ENCODE data around the gene CASP8AP2.

CASP8AP2 gene

DNA sequence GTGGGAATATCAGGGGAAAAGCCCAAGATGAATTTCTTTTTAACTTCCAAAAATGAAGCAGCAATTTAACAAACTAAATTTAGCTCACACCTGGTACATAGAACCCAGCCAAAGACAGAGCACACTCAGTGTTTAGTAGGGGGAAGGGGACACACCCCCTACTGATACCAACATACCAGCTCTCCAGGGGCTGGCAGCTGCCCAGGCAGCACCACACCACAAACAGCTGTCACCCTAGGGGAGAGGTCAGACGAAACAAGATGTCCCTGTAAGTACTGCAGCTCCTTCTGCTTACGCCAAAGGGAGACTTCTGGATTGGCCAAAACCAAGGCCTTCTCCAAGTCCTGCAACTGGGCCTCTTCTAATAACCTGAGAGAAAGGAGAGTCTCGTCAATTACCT, 36.1 kb upstream of the CASP8AP2 start:
- TF ChIP-seq, protein P1, sequence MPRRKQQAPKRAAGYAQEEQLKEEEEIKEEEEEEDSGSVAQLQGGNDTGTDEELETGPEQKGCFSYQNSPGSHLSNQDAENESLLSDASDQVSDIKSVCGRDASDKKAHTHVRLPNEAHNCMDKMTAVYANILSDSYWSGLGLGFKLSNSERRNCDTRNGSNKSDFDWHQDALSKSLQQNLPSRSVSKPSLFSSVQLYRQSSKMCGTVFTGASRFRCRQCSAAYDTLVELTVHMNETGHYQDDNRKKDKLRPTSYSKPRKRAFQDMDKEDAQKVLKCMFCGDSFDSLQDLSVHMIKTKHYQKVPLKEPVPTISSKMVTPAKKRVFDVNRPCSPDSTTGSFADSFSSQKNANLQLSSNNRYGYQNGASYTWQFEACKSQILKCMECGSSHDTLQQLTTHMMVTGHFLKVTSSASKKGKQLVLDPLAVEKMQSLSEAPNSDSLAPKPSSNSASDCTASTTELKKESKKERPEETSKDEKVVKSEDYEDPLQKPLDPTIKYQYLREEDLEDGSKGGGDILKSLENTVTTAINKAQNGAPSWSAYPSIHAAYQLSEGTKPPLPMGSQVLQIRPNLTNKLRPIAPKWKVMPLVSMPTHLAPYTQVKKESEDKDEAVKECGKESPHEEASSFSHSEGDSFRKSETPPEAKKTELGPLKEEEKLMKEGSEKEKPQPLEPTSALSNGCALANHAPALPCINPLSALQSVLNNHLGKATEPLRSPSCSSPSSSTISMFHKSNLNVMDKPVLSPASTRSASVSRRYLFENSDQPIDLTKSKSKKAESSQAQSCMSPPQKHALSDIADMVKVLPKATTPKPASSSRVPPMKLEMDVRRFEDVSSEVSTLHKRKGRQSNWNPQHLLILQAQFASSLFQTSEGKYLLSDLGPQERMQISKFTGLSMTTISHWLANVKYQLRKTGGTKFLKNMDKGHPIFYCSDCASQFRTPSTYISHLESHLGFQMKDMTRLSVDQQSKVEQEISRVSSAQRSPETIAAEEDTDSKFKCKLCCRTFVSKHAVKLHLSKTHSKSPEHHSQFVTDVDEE (CRISPR knock-in tag; IDR thresholded peaks at IDR 0.05): no peak
- TF ChIP-seq ZNF565 (CRISPR knock-in tag; conservative IDR thresholded peaks at IDR 0.05; ENCODE audit: low read depth) (no peak), CSDC2 (CRISPR knock-in tag; IDR thresholded peaks at IDR 0.05) (no peak), ZC3H10 (CRISPR knock-in tag; IDR thresholded peaks at IDR 0.05) (no peak), ISL1 (CRISPR knock-in tag; IDR thresholded peaks at IDR 0.05) (no peak), RARB (CRISPR knock-in tag; IDR thresholded peaks at IDR 0.05) (no peak), ESRRG (CRISPR knock-in tag; IDR thresholded peaks at IDR 0.05) (no peak), TOX (CRISPR knock-in tag; IDR thresholded peaks at IDR 0.05; ENCODE audit: borderline replicate concordance) (no peak), PPARA (CRISPR knock-in tag; IDR thresholded peaks at IDR 0.05; ENCODE audit: borderline replicate concordance) (no peak)
- TF ChIP-seq, protein P2, sequence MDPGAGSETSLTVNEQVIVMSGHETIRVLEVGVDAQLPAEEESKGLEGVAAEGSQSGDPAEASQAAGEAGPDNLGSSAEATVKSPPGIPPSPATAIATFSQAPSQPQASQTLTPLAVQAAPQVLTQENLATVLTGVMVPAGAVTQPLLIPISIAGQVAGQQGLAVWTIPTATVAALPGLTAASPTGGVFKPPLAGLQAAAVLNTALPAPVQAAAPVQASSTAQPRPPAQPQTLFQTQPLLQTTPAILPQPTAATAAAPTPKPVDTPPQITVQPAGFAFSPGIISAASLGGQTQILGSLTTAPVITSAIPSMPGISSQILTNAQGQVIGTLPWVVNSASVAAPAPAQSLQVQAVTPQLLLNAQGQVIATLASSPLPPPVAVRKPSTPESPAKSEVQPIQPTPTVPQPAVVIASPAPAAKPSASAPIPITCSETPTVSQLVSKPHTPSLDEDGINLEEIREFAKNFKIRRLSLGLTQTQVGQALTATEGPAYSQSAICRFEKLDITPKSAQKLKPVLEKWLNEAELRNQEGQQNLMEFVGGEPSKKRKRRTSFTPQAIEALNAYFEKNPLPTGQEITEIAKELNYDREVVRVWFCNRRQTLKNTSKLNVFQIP (CRISPR knock-in tag; IDR thresholded peaks at IDR 0.05; ENCODE audit: borderline replicate concordance, low read depth): no peak
- TF ChIP-seq, protein P3, sequence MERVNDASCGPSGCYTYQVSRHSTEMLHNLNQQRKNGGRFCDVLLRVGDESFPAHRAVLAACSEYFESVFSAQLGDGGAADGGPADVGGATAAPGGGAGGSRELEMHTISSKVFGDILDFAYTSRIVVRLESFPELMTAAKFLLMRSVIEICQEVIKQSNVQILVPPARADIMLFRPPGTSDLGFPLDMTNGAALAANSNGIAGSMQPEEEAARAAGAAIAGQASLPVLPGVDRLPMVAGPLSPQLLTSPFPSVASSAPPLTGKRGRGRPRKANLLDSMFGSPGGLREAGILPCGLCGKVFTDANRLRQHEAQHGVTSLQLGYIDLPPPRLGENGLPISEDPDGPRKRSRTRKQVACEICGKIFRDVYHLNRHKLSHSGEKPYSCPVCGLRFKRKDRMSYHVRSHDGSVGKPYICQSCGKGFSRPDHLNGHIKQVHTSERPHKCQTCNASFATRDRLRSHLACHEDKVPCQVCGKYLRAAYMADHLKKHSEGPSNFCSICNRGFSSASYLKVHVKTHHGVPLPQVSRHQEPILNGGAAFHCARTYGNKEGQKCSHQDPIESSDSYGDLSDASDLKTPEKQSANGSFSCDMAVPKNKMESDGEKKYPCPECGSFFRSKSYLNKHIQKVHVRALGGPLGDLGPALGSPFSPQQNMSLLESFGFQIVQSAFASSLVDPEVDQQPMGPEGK (CRISPR knock-in tag; IDR thresholded peaks at IDR 0.05; ENCODE audit: borderline replicate concordance): no peak
- no peak for ATAC-seq

DNA sequence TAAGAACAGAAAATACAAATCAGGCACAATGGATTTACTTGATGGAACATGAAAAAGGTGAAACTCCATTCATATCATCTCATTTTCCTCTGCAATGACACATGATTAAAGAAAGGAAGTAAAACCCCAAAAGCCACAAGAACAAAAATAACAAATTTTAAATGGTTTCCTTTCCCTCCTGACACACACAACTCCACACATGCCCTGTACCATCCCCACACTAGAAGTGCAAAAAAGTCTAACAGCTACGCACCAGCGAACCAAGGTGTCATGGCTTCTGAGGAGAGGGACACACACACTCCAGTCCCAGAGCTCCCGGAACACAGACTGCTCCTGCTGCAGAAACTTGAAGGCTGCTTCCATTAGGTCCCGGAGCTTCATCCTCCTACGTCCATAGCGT, 35.4 kb upstream of the CASP8AP2 start:
- TF ChIP-seq, protein P2 (CRISPR knock-in tag; IDR thresholded peaks at IDR 0.05; ENCODE audit: borderline replicate concordance, low read depth): no peak
- no peak for TF ChIP-seq TOX (CRISPR knock-in tag; IDR thresholded peaks at IDR 0.05; ENCODE audit: borderline replicate concordance)
- no peak for TF ChIP-seq BACH2 (CRISPR knock-in tag; IDR thresholded peaks at IDR 0.05; ENCODE audit: borderline replicate concordance)
- TF ChIP-seq ZFP3 (CRISPR knock-in tag; IDR thresholded peaks at IDR 0.05): no peak
- TF ChIP-seq ZNF565 (CRISPR knock-in tag; conservative IDR thresholded peaks at IDR 0.05; ENCODE audit: low read depth): no peak
- TF ChIP-seq ARNTL (CRISPR knock-in tag; IDR thresholded peaks at IDR 0.05; ENCODE audit: borderline replicate concordance, low read depth): no peak
- TF ChIP-seq, protein P1 (CRISPR knock-in tag; IDR thresholded peaks at IDR 0.05): no peak
- TF ChIP-seq, protein P4, sequence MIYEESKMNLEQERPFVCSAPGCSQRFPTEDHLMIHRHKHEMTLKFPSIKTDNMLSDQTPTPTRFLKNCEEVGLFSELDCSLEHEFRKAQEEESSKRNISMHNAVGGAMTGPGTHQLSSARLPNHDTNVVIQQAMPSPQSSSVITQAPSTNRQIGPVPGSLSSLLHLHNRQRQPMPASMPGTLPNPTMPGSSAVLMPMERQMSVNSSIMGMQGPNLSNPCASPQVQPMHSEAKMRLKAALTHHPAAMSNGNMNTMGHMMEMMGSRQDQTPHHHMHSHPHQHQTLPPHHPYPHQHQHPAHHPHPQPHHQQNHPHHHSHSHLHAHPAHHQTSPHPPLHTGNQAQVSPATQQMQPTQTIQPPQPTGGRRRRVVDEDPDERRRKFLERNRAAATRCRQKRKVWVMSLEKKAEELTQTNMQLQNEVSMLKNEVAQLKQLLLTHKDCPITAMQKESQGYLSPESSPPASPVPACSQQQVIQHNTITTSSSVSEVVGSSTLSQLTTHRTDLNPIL (CRISPR knock-in tag; IDR thresholded peaks at IDR 0.05; ENCODE audit: low read depth): no peak
- no peak for TF ChIP-seq ISL1 (CRISPR knock-in tag; IDR thresholded peaks at IDR 0.05)
- TF ChIP-seq GLIS3 (CRISPR knock-in tag; IDR thresholded peaks at IDR 0.05): no peak
- TF ChIP-seq RARB (CRISPR knock-in tag; IDR thresholded peaks at IDR 0.05): no peak
- no peak for TF ChIP-seq ZNF8 (CRISPR knock-in tag; IDR thresholded peaks at IDR 0.05)
- TF ChIP-seq, protein P3 (CRISPR knock-in tag; IDR thresholded peaks at IDR 0.05; ENCODE audit: borderline replicate concordance): no peak
- TF ChIP-seq CSDC2 (CRISPR knock-in tag; IDR thresholded peaks at IDR 0.05): no peak
- TF ChIP-seq, protein P5, sequence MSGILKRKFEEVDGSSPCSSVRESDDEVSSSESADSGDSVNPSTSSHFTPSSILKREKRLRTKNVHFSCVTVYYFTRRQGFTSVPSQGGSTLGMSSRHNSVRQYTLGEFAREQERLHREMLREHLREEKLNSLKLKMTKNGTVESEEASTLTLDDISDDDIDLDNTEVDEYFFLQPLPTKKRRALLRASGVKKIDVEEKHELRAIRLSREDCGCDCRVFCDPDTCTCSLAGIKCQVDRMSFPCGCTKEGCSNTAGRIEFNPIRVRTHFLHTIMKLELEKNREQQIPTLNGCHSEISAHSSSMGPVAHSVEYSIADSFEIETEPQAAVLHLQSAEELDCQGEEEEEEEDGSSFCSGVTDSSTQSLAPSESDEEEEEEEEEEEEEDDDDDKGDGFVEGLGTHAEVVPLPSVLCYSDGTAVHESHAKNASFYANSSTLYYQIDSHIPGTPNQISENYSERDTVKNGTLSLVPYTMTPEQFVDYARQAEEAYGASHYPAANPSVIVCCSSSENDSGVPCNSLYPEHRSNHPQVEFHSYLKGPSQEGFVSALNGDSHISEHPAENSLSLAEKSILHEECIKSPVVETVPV (CRISPR knock-in tag; IDR thresholded peaks at IDR 0.05): no peak
- no peak for TF ChIP-seq SNAI2 (CRISPR knock-in tag; IDR thresholded peaks at IDR 0.05)
- TF ChIP-seq ZC3H10 (CRISPR knock-in tag; IDR thresholded peaks at IDR 0.05): no peak
- no peak for TF ChIP-seq OSR1 (CRISPR knock-in tag; IDR thresholded peaks at IDR 0.05)
- TF ChIP-seq ESRRG (CRISPR knock-in tag; IDR thresholded peaks at IDR 0.05): no peak
- no peak for ATAC-seq

Data from SK-N-SH treated with all-trans-retinoic acid at 6 μM for 48 hours (cell line).